ENCODE measurements around the gene ARHGAP1.

Gene ARHGAP1

DNA sequence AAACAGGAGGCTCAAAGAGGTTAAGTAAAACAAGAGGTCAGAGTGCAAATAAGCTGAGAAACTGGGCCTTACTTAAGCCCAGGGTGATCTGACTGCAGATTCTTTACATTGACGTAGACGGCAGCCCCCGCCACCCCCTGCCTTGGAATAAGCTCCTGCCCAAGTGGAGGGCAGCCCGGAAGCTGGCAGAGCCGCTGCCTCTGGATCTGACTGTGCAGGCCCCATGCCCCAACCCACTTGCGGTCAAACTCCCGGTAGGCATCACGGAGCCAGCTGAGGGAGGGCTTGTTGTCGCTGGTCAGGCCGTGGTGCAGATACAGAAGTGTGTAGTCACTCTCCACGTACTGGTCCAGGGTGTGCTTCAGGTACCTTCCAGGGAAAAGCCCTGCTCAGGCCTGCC, 18.6 kb downstream of the ARHGAP1 start:
- TF ChIP-seq, protein P1, sequence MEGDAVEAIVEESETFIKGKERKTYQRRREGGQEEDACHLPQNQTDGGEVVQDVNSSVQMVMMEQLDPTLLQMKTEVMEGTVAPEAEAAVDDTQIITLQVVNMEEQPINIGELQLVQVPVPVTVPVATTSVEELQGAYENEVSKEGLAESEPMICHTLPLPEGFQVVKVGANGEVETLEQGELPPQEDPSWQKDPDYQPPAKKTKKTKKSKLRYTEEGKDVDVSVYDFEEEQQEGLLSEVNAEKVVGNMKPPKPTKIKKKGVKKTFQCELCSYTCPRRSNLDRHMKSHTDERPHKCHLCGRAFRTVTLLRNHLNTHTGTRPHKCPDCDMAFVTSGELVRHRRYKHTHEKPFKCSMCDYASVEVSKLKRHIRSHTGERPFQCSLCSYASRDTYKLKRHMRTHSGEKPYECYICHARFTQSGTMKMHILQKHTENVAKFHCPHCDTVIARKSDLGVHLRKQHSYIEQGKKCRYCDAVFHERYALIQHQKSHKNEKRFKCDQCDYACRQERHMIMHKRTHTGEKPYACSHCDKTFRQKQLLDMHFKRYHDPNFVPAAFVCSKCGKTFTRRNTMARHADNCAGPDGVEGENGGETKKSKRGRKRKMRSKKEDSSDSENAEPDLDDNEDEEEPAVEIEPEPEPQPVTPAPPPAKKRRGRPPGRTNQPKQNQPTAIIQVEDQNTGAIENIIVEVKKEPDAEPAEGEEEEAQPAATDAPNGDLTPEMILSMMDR (IDR thresholded peaks at IDR 0.05; ENCODE audit: low read depth, low read length): no peak
- no peak for DNase-seq (ENCODE audit: extremely low read depth, low read depth)

DNA sequence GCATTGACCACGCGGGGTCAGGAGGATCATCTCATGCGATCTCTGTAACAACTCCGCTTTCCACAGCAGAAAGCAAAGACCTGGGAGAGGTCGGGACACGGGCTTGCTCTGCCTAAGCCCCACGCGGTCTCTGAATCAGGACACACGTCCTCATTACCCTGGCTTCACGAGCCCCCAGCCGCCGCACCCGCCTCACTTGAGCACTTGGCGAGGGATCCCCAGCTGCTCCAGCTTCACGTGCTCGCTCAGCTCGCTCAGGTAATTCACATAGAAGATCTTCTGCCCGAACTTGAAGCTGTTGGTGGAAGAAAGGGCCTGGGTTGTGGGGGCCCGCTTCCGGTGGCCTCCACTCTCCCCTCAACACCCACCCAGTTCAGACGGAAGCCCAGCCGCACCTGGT, 19.6 kb downstream of the ARHGAP1 start:
- DNase-seq (ENCODE audit: extremely low read depth, low read depth): no peak
- TF ChIP-seq, protein P1 (IDR thresholded peaks at IDR 0.05; ENCODE audit: low read depth, low read length): no peak

DNA sequence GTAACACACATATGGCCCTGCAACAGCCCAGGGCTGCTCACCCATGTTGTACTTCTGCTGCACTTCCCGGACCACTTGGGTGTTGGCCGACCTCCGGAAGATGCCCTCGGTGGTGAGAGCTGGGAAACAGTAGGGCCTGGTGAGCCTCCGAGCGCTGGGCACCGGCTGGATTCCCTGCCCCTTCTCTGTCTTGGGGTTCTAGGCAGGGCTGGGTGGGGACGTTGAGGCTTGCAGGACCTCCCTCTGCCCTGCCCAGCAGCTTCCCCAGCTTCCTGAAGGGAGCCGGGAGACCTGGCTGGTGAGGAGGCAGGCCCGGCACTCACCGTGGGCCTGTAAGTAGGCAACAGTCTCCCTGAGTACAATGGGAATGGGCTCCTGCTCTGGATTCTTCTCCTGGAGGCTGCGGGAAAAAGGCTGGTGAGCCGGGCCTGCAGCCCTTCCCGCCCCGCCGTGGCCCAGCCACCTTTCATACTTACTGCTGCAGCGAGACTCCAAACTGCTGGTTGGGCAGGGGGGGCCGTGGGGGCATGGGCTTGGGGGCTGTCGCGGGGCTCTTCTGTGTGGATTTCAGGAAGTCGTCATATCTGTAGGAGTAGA, 20.2 kb downstream of the ARHGAP1 start:
- DNase-seq (ENCODE audit: extremely low read depth, low read depth): no peak
- TF ChIP-seq, protein P1 (IDR thresholded peaks at IDR 0.05; ENCODE audit: low read depth, low read length): no peak

DNA sequence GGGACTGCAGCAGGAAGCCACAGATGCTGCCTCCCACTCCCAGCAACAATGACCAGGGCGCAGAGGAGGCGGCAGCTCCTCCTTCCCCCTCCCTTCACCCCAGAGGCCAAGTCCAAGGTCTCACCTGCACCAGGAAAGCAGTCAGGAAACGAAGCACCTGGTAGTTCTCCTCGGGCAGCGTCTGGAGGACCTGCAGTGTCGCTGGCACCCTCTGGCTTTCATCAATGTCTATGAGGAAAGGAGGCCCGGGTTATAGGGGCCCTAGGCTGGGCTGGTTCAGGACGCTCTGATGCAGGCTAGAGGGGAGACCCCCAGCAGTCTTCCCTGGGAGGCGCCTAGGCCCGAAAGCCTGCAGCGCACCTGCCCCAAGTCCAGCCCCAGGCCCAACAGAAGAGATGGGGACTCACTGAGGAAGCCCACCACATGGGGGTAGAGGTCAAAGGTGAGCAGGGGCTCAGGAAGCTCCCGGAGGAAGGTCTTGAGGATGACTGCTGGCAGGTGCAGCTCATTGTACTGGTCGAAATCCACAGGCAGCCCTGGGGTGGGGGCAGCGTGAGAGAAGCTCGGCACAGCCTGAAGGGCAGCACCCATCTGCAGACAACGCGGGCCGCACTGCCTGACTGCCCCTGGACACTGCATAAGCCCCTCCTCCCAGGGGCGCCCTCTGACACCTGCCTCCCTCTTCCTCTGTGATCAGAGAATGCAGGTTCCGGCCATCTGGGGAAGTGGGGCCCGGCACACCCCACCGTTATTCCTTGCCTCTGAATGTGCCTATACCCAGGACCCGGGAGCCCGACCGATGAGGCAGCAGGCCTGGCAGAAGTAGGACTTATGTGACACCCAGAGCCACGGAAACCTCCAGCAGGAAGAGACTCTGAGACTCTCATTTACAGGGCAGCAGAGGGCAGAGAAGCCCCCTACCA, 20.9 kb downstream of the ARHGAP1 start:
- TF ChIP-seq, protein P1 (IDR thresholded peaks at IDR 0.05; ENCODE audit: low read depth, low read length): no peak
- no peak for DNase-seq (ENCODE audit: extremely low read depth, low read depth)

DNA sequence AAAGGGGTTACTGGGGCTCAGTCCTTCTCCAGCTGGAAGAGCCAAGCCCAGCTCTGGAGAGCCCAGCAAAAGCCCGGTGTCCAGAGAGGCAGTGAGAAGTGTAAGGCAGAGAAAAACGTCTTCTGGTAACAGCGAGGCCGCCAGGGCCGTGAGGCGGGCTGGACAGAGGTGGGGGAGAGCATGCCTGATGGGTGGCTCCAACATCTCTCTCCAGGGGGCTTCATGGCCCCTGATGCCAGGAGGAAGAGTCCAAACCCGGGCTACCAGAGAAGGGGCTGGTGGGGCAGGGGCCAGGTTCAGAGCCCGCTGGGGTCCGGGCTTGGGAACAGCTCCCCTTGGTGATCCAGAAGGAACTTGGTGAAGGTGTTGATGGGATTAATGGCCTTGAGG, 21.7 kb downstream of the ARHGAP1 start:
- TF ChIP-seq, protein P1 (IDR thresholded peaks at IDR 0.05; ENCODE audit: low read depth, low read length): no peak
- no peak for DNase-seq (ENCODE audit: extremely low read depth, low read depth)

DNA sequence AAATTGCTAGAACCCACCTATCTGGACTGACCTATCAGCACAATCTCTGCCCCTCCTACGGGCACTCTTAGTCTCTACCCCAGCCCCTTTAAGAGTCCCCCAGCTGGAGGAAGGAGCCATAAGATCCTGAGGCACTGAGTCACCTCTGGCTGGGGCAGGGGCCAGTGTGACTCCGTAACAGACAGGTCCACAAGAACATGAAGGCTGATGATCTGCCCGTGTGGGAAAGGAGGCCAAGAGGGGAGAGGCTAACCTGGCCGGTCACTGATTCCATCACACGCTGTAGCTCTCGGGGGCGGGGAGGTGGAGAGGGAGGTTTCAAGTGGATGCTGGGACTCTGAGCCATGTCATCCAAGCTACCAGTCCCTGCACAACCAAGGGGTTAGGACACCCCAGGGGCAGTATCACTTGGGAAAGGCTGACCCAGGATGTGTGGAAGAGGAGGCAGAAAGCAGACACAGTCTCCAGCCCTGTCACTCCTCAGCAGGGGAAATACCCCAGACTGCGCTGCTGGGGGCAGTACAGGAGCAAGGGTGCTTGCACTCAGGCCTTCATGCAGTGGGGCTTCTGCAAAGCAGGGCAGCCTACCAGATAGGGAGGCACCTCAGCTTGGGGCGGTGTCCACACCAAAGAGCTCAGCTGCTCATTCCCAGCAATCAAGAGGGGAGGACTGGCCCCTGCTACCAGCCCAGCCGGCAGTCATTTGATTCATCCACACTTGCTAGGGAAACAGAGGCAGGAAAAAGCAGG, 22.3 kb downstream of the ARHGAP1 start:
- TF ChIP-seq, protein P1 (IDR thresholded peaks at IDR 0.05; ENCODE audit: low read depth, low read length): no peak
- DNase-seq (ENCODE audit: extremely low read depth, low read depth): no peak

Data from AG09319 (cell line).